Thoracic aorta (tissue), 2 donors: ENCODE data around the gene CDC25C. TPM values are rescaled to one million over a fixed set of nuclear protein-coding genes. Genes with fewer than 3 reads are reported as not detected.

ENCODE experiments used
- ATAC-seq: fragments of 150-250 bp; one replicate; pipeline ENCODE4 v1.8.0; 2017; ENCODE audit warnings: low read depth; ENCODE audit not compliant: insufficient number of reproducible peaks, low FRiP score
- DNase-seq: peaks from one replicate; pipeline ENCODE4 v3.0.0-alpha.2; 2020; ENCODE audit warnings: low spot score
- H3K27ac ChIP-seq, 2 donors: fragments of 200-600 bp; sonication (generic); 1 replicate in 1 of 2; 2 replicates in 1 of 2; pipeline ENCODE4 v1.5.1; 2016; ENCODE audit warnings: mild to moderate bottlenecking in 2 of 2, moderate library complexity in 2 of 2
- H3K27me3 ChIP-seq: fragments of 200-600 bp; sonication (generic); replicated peaks from 2 replicates; pipeline ENCODE4 v1.6.0; 2016; ENCODE audit warnings: mild to moderate bottlenecking; ENCODE audit not compliant: insufficient read depth
- H3K36me3 ChIP-seq: fragments of 200-600 bp; sonication (generic); one replicate; pipeline ENCODE4 v1.5.1; 2016
- H3K4me1 ChIP-seq, 2 donors: fragments of 200-600 bp; sonication (generic); 1 replicate in 1 of 2; 2 replicates in 1 of 2; pipeline versions ENCODE4 v1.5.1 to v1.6.0; 2016; ENCODE audit warnings: low read depth in 2 of 2, mild to moderate bottlenecking in 1 of 2; ENCODE audit not compliant: control insufficient read depth in 1 of 2
- H3K4me3 ChIP-seq: fragments of 200-600 bp; sonication (generic); 2 replicates; pipeline ENCODE4 v1.5.1; 2016; ENCODE audit warnings: mild to moderate bottlenecking
- H3K9me3 ChIP-seq: fragments of 200-600 bp; sonication (generic); 2 replicates; pipeline ENCODE4 v1.5.1; 2016
- CTCF ChIP-seq: fragments of 200-600 bp; sonication (generic); IDR thresholded peaks from one replicate; pipeline ENCODE4 v1.5.1; 2019; ENCODE audit warnings: antibody characterized with exemption
- total RNA-seq, 2 donors: library from RNA; depleted of rRNA; stranded (reverse); fragments of >200 nt; gene quantifications; one replicate each; pipeline versions ENCODE4 v1.1.0 to v1.2.3, GENCODE V29; 2016

CDC25C gene
- total RNA-seq, 2 donors from 2014 or later: not detected

- DNase-seq (no peak), ATAC-seq (peak; percentile 50)
- Histone ChIP-seq H3K27me3 (no peaks in the 10 kb centered on the region), H3K27ac (peak within 1 kb of the TSS; percentile 92 to 96), H3K36me3 (peaks cover 9% of the 10 kb centered on the region), H3K4me3 (peak within 1 kb of the TSS; percentile 98), H3K4me1 (peaks cover 38 to 65% of the 10 kb centered on the region in 2 donors), H3K9me3 (no peaks in the 10 kb centered on the region)
- TF ChIP-seq CTCF: peak; percentile 99
These were observed 20.6 kb upstream of the CDC25C start, which contains the start of gene KDM3B for GRCh38 chr5:138352071-138352721. Gene KDM3B, plus strand, starts transcription at chr5:138352685. Its CDS starts 111 bp downstream, at chr5:138352796.

GRCh38 chr5:138351517-138351916, 19.9 kb upstream of the CDC25C start:
- no peak for ATAC-seq
- no peak for TF ChIP-seq CTCF
- no peak for DNase-seq
- Histone ChIP-seq H3K27me3 (no peaks in the 10 kb centered on the region), H3K9me3 (no peaks in the 10 kb centered on the region), H3K4me1 (peaks cover 38 to 59% of the 10 kb centered on the region in 2 donors), H3K4me3 (no peak overlapping the region), H3K36me3 (peaks cover 16% of the 10 kb centered on the region), H3K27ac (peak overlapping the region; percentile 92 to 96)

- Histone ChIP-seq H3K4me3 (no peak overlapping the region), H3K9me3 (no peaks in the 10 kb centered on the region), H3K4me1 (peaks cover 37 to 54% of the 10 kb centered on the region in 2 donors), H3K36me3 (peaks cover 21% of the 10 kb centered on the region), H3K27ac (peak overlapping the region; percentile 92 to 96), H3K27me3 (no peaks in the 10 kb centered on the region)
- TF ChIP-seq CTCF: no peak
- DNase-seq: no peak
- no peak for ATAC-seq
These were observed 19.5 kb upstream of the CDC25C start for GRCh38 chr5:138351056-138351455.

- peaks cover 26% of the 10 kb centered on the region for H3K36me3 ChIP-seq
- no peak for ATAC-seq
- H3K4me1 ChIP-seq: peaks cover 31 to 49% of the 10 kb centered on the region in 2 donors
- peak overlapping the region in 1 of 2 donors; percentile 92 for H3K27ac ChIP-seq
- no peaks in the 10 kb centered on the region for H3K27me3 ChIP-seq
- no peak overlapping the region for H3K4me3 ChIP-seq
- H3K9me3 ChIP-seq: no peaks in the 10 kb centered on the region
- no peak for DNase-seq
- no peak for TF ChIP-seq CTCF
These were observed 18.9 kb upstream of the CDC25C start for GRCh38 chr5:138350563-138350890.

GRCh38 chr5:138349852-138350562, 18.4 kb upstream of the CDC25C start:
- DNase-seq (no peak), ATAC-seq (no peak)
- Histone ChIP-seq H3K27me3 (no peaks in the 10 kb centered on the region), H3K4me3 (no peak overlapping the region), H3K4me1 (peaks cover 28 to 44% of the 10 kb centered on the region in 2 donors), H3K9me3 (no peaks in the 10 kb centered on the region), H3K36me3 (peaks cover 31% of the 10 kb centered on the region), H3K27ac (peak overlapping the region; percentile 32 to 92)
- no peak for TF ChIP-seq CTCF
